Fibroblast of mammary gland (primary cell): ENCODE measurements around the gene ADAM15.

ENCODE experiments used
- DNase-seq: peaks from one replicate; pipeline ENCODE4 v3.0.0-alpha.2; 2010; ENCODE audit warnings: low read depth
- H3K4me3 ChIP-seq: 2 replicates; pipeline ENCODE4 v1.5.1; 2011; ENCODE audit warnings: low read depth, mild to moderate bottlenecking, low read length, moderate library complexity; ENCODE audit not compliant: control insufficient read depth
- TF ChIP-seq, protein P1 (sequence below): conservative IDR thresholded peaks from 2 replicates; pipeline ENCODE4 v1.5.1; 2011; ENCODE audit warnings: low read depth, low read length, inconsistent platforms; ENCODE audit not compliant: control insufficient read depth, insufficient read depth

The ADAM15 gene

DNA sequence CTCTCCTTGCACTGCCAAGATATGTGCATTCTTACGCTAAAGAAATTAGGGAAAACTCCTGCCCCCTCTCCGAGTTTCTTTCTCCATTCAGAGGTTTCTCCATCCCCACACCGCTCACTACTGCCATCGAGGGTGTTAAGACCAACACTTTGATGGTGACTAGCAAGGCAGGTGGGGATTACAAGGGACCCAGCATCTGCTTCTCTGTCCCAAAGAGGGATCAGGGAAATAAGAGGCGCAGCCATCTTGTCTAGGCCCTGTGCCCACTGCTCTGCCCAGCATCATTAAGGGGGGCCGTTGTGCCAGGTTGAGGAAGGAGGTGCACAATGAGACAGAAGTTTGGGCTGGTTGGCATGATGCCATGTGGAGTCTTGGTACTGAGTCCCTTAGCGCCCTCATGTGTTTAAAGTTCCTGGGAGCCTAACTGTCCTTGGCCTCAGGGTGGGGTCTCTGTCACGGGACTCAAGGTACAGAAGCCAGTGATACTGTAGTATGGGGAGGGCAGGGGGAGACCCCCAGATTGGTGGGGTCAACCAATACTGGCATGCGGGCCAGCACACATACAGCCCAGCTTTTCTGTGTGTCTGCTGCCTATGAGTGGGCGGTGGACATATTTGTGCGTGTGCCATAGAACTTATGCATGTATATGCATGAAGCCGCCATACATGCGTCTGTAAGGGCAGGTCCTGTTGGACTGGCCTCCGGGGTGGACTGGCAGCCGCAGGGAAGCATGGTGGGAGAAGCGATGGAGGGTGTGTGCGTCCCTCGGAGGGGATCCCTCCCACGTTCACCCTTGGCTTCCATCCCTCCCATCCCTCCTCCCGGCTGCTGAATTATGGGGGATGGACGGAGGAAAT is 33.0 kb downstream of the ADAM15 start:
- DNase-seq: peak; percentile 59
- TF ChIP-seq, protein P1, sequence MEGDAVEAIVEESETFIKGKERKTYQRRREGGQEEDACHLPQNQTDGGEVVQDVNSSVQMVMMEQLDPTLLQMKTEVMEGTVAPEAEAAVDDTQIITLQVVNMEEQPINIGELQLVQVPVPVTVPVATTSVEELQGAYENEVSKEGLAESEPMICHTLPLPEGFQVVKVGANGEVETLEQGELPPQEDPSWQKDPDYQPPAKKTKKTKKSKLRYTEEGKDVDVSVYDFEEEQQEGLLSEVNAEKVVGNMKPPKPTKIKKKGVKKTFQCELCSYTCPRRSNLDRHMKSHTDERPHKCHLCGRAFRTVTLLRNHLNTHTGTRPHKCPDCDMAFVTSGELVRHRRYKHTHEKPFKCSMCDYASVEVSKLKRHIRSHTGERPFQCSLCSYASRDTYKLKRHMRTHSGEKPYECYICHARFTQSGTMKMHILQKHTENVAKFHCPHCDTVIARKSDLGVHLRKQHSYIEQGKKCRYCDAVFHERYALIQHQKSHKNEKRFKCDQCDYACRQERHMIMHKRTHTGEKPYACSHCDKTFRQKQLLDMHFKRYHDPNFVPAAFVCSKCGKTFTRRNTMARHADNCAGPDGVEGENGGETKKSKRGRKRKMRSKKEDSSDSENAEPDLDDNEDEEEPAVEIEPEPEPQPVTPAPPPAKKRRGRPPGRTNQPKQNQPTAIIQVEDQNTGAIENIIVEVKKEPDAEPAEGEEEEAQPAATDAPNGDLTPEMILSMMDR: peak; percentile 31
- peak overlapping the region; percentile 67 for H3K4me3 ChIP-seq

DNA sequence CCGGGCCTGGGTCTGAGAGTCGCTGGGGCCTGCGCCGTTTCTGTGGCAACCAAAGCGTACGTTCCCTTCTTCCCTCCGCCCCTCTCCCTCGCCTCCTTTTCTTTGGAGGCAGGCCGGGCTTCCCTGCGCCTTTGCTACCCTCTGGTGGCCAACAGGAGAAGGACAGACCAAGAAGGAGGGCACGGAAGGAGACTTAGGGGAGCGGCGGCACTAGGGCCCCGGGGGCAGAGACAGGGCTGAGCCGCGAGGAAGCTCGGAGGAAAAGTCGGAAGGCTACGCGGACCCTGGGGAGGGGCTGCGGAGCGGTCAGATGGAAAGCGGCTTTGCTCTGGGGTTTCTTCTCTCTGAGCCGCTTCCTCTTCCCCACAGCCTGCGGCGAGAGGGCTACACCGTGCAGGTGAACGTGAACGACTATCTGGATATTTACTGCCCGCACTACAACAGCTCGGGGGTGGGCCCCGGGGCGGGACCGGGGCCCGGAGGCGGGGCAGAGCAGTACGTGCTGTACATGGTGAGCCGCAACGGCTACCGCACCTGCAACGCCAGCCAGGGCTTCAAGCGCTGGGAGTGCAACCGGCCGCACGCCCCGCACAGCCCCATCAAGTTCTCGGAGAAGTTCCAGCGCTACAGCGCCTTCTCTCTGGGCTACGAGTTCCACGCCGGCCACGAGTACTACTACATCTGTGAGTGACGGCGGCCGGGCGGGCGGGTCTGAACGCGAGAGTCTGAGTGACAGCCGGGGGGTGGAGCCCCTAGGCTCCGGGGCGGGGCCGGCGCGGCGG is 33.8 kb downstream of the ADAM15 start:
- TF ChIP-seq, protein P1: peak; percentile 83
- peak overlapping the region; percentile 67 for H3K4me3 ChIP-seq
- DNase-seq: peak; percentile 88

DNA sequence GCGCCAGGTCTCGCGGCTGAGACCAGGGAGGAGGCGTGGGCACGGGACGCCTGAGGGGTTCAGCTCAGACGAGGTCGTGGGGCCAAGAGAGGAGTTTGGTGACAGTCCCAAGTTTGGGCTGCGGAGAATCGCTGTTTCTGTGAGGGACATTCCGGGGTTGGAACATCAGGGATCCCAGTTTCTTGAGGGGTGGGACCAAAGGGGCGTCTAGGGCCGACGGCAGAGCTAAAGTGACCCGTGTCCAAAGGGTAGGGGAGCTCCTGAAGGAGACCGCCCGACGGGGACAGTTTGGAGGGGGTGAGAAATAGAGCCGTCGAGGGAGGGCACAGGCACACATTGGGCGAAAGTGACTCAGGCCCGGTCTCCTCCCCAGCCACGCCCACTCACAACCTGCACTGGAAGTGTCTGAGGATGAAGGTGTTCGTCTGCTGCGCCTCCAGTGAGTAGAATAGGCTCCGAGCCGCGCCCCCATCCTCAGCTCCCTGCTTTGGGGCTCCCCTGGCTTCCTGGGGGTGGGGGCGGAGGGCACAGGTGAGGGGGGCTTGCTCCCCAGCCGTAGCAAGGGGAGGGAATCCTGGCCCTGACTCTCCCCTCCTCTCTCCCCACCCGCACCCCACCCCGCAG is 34.5 kb downstream of the ADAM15 start:
- H3K4me3 ChIP-seq: peak overlapping the region; percentile 67
- TF ChIP-seq, protein P1: no peak
- DNase-seq: peak; percentile 47

DNA sequence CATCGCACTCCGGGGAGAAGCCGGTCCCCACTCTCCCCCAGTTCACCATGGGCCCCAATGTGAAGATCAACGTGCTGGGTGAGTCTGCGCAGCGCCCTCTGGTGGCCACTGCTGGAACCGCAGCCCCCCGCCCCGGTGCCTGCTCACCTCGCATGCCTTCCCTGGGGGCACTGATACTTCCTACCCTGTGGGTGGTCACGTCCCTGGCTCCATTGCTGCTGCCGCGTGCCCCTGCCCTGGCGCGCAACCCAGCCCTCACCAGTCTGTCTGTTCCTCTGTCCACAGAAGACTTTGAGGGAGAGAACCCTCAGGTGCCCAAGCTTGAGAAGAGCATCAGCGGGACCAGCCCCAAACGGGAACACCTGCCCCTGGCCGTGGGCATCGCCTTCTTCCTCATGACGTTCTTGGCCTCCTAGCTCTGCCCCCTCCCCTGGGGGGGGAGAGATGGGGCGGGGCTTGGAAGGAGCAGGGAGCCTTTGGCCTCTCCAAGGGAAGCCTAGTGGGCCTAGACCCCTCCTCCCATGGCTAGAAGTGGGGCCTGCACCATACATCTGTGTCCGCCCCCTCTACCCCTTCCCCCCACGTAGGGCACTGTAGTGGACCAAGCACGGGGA is 35.1 kb downstream of the ADAM15 start:
- no peak overlapping the region for H3K4me3 ChIP-seq
- TF ChIP-seq, protein P1: peak; percentile 64
- no peak for DNase-seq

DNA sequence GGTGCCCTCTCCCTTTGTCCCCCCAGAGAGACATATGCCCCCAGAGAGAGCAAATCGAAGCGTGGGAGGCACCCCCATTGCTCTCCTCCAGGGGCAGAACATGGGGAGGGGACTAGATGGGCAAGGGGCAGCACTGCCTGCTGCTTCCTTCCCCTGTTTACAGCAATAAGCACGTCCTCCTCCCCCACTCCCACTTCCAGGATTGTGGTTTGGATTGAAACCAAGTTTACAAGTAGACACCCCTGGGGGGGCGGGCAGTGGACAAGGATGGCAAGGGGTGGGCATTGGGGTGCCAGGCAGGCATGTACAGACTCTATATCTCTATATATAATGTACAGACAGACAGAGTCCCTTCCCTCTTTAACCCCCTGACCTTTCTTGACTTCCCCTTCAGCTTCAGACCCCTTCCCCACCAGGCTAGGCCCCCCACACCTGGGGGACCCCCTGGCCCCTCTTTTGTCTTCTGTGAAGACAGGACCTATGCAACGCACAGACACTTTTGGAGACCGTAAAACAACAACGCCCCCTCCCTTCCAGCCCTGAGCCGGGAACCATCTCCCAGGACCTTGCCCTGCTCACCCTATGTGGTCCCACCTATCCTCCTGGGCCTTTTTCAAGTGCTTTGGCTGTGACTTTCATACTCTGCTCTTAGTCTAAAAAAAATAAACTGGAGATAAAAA is 35.9 kb downstream of the ADAM15 start:
- TF ChIP-seq, protein P1: no peak
- no peak for DNase-seq
- H3K4me3 ChIP-seq: no peak overlapping the region
